NT2/D1 (cell line): ENCODE data around the gene WWP2.

Source experiments
- DNase-seq: peaks from one replicate; pipeline ENCODE4 v3.0.0-alpha.2; 2011; ENCODE audit warnings: low read depth, low spot score
- H3K27me3 ChIP-seq: 2 replicates; pipeline ENCODE4 v1.6.0; 2011; ENCODE audit warnings: mild to moderate bottlenecking; ENCODE audit not compliant: insufficient read length, insufficient read depth
- H3K36me3 ChIP-seq: 2 replicates; pipeline ENCODE4 v1.6.1; 2011; ENCODE audit warnings: mild to moderate bottlenecking, low read length, mixed read lengths; ENCODE audit not compliant: insufficient read depth, insufficient read length
- H3K4me1 ChIP-seq: 2 replicates; pipeline ENCODE4 v1.5.1; 2011; ENCODE audit not compliant: insufficient read depth, insufficient read length
- H3K4me3 ChIP-seq: 2 replicates; pipeline ENCODE4 v1.5.1; 2011; ENCODE audit warnings: low read depth; ENCODE audit not compliant: insufficient read length
- H3K9ac ChIP-seq: 2 replicates; pipeline ENCODE4 v1.6.0; 2011; ENCODE audit warnings: low read depth; ENCODE audit not compliant: insufficient read length
- H3K9me3 ChIP-seq: 2 replicates; pipeline ENCODE4 v1.5.1; 2011; ENCODE audit warnings: mild to moderate bottlenecking, low read length; ENCODE audit not compliant: insufficient read depth
- SUZ12 ChIP-seq: IDR thresholded peaks from 2 replicates; pipeline ENCODE4 v1.6.1; 2011; ENCODE audit not compliant: insufficient read length, insufficient read depth; ENCODE audit errors: extremely low read depth
- YY1 ChIP-seq: IDR thresholded peaks from 2 replicates; pipeline ENCODE4 v1.6.1; 2011; ENCODE audit not compliant: insufficient read length, insufficient read depth
- ZNF274 ChIP-seq: IDR thresholded peaks from 2 replicates; pipeline ENCODE4 v1.6.1; 2011; ENCODE audit warnings: mild to moderate bottlenecking, low read depth, low read length

Gene WWP2

GRCh38 chr16:69837380-69837779 lies 75.2 kb downstream of the WWP2 start:
- TF ChIP-seq ZNF274: no peak
- no peak for TF ChIP-seq YY1
- no peak for TF ChIP-seq SUZ12
- H3K9ac ChIP-seq: no peak overlapping the region
- H3K36me3 ChIP-seq: peaks cover 7% of the 10 kb centered on the region
- H3K27me3 ChIP-seq: no peaks in the 10 kb centered on the region
- H3K4me1 ChIP-seq: peaks cover 5% of the 10 kb centered on the region
- DNase-seq: no peak
- no peak overlapping the region for H3K4me3 ChIP-seq
- no peaks in the 10 kb centered on the region for H3K9me3 ChIP-seq

- H3K9me3 ChIP-seq: no peaks in the 10 kb centered on the region
- no peak overlapping the region for H3K4me3 ChIP-seq
- TF ChIP-seq SUZ12: no peak
- no peak for TF ChIP-seq ZNF274
- no peak for TF ChIP-seq YY1
- no peaks in the 10 kb centered on the region for H3K27me3 ChIP-seq
- H3K9ac ChIP-seq: no peak overlapping the region
- peaks cover 7% of the 10 kb centered on the region for H3K36me3 ChIP-seq
- no peak for DNase-seq
- H3K4me1 ChIP-seq: peaks cover 5% of the 10 kb centered on the region
Measured at GRCh38 chr16:69838489-69838888, 76.4 kb downstream of the WWP2 start.

- no peak overlapping the region for H3K9ac ChIP-seq
- H3K4me3 ChIP-seq: no peak overlapping the region
- no peak for DNase-seq
- no peaks in the 10 kb centered on the region for H3K27me3 ChIP-seq
- no peaks in the 10 kb centered on the region for H3K9me3 ChIP-seq
- peaks cover 2% of the 10 kb centered on the region for H3K4me1 ChIP-seq
- H3K36me3 ChIP-seq: peaks cover 7% of the 10 kb centered on the region
- no peak for TF ChIP-seq SUZ12
- TF ChIP-seq ZNF274: no peak
- TF ChIP-seq YY1: no peak
Measured at GRCh38 chr16:69839240-69839688, 77.1 kb downstream of the WWP2 start.

- no peaks in the 10 kb centered on the region for H3K27me3 ChIP-seq
- no peak overlapping the region for H3K9ac ChIP-seq
- no peak overlapping the region for H3K4me3 ChIP-seq
- H3K36me3 ChIP-seq: peaks cover 7% of the 10 kb centered on the region
- no peak for TF ChIP-seq ZNF274
- no peak for TF ChIP-seq SUZ12
- no peak for TF ChIP-seq YY1
- peaks cover 2% of the 10 kb centered on the region for H3K4me1 ChIP-seq
- no peak for DNase-seq
- no peaks in the 10 kb centered on the region for H3K9me3 ChIP-seq
Measured at GRCh38 chr16:69839798-69840409, 77.8 kb downstream of the WWP2 start.

- peaks cover 7% of the 10 kb centered on the region for H3K36me3 ChIP-seq
- no peak for TF ChIP-seq ZNF274
- no peak for TF ChIP-seq YY1
- TF ChIP-seq SUZ12: no peak
- H3K9me3 ChIP-seq: no peaks in the 10 kb centered on the region
- no peaks in the 10 kb centered on the region for H3K27me3 ChIP-seq
- no peak overlapping the region for H3K9ac ChIP-seq
- peaks cover 2% of the 10 kb centered on the region for H3K4me1 ChIP-seq
- DNase-seq: no peak
- H3K4me3 ChIP-seq: no peak overlapping the region
Measured at GRCh38 chr16:69840975-69841374, 78.8 kb downstream of the WWP2 start.

GRCh38 chr16:69844441-69844840 lies 82.3 kb downstream of the WWP2 start:
- H3K4me3 ChIP-seq: no peak overlapping the region
- H3K36me3 ChIP-seq: peaks cover 7% of the 10 kb centered on the region
- DNase-seq: no peak
- H3K27me3 ChIP-seq: no peaks in the 10 kb centered on the region
- H3K9ac ChIP-seq: no peak overlapping the region
- no peaks in the 10 kb centered on the region for H3K4me1 ChIP-seq
- TF ChIP-seq ZNF274: no peak
- TF ChIP-seq YY1: no peak
- TF ChIP-seq SUZ12: no peak
- H3K9me3 ChIP-seq: no peaks in the 10 kb centered on the region; the same call in 1 of the 2 replicates

GRCh38 chr16:69845181-69845580 lies 83.0 kb downstream of the WWP2 start:
- peak; percentile 15 for DNase-seq
- Histone ChIP-seq H3K4me3 (no peak overlapping the region), H3K36me3 (peaks cover 7% of the 10 kb centered on the region), H3K4me1 (no peaks in the 10 kb centered on the region), H3K27me3 (no peaks in the 10 kb centered on the region), H3K9me3 (no peaks in the 10 kb centered on the region; the same call in 1 of the 2 replicates), H3K9ac (no peak overlapping the region)
- TF ChIP-seq ZNF274 (no peak), YY1 (no peak), SUZ12 (no peak)
